Activated naive CD8-positive, alpha-beta T cell treated with anti-CD3 and anti-CD28 coated beads, Interleukin-2, amount 50 U/mL, for 16 hours (primary cell): Measurements from ENCODE around the gene RYR3.

Experiments
- DNase-seq: peaks from one replicate; pipeline ENCODE4 v3.0.0-alpha.2; 2020; ENCODE audit warnings: low read depth, low spot score

RYR3 gene

DNA sequence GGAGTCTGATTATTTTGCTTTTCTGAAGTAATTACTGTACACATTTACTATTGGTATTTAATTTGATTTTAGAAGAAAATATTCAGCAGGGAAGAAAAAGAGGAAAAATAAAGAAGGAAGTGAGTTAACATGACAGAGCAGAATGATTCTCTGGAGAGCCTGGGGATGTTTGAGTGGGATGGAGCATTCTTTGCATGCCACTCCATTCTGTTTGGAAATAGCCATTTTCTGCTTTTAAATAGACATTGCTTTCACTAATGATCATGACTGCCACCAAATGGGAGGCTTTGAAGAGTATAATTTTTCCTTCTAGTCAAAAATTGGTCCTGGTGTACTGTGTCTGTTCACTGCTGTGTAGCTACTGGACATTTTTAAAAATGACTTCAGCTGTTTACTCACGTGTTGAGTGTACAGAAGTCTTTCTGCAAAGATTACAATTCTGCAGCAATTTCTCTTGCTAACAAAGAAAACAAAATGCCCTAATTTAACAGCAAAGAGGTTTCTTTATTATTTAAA is 196.1 kb downstream of the RYR3 start:
- DNase-seq: no peak

DNA sequence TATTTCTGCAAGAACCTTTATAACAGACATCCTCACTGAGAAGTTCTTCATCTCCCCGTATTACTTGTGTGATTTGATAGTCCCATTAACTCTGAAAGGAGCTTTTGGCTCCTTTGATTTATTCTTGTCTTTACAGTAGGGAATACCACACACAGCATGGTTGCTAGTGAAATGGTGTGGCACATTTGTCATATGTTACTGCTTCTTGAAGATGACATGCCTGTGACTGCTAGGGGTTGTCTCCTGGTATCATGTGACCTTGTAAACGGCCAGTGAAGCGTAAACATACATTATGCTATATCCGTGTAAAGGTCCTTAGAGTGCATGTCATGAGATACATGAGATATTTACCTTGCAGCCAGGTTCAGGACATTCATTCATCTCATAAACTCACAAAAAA is 197.9 kb downstream of the RYR3 start:
- DNase-seq: no peak

DNA sequence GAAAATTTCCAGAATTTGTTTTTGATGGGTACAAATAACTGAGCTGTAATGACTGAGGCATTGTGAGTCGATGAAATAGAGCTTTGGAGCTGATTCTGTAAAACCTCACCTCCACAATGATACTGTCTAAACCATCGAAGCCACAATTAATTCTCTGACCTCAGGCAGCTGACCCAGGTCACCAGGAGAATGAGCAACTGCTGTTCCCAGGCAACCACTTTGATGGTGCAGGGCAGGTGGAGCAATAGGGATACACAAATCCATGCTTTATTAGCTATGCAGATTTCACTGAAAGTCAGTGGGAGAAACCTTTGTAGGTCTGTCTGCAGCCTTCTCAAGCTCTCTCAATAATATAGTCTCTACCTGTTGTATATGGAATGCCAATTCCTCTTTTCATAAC is 204.4 kb downstream of the RYR3 start:
- no peak for DNase-seq

DNA sequence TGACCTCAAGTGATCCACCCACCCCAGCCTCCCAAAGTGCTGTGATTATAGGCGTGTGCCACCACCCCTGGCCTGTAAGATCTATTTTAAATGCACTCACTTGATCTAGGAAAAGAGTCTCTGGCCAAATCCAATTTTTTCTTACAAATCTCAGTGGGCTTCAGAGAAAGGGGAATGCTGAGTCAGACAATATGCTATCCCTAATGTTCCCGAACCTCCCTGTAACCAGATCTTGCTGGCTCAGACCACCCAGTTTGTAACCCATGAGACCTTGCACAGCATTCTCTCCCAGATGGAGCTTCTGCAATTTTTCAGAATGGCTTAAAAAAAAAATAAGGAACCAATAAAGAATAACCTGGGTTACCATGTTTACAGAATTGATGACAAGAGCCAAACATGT is 205.8 kb downstream of the RYR3 start:
- DNase-seq: no peak

DNA sequence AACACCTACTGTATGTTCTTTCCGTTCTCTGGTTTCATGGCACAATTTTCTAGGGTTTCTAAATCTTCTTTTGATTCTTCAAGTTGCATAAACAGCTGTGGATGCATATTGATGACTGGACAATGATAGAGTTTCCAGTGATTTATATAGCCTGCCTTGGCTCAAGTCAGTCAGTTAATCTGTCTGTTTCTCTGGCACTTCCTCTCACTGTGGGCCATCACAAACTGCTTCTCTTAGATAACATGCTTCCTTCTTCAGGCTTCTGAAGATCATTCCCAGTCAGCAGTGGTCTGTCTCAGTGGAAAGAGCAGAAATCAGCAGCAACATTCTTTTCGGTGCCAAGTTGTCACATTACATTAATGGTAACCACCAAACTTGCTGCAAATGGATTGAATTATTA is 207.2 kb downstream of the RYR3 start:
- no peak for DNase-seq

DNA sequence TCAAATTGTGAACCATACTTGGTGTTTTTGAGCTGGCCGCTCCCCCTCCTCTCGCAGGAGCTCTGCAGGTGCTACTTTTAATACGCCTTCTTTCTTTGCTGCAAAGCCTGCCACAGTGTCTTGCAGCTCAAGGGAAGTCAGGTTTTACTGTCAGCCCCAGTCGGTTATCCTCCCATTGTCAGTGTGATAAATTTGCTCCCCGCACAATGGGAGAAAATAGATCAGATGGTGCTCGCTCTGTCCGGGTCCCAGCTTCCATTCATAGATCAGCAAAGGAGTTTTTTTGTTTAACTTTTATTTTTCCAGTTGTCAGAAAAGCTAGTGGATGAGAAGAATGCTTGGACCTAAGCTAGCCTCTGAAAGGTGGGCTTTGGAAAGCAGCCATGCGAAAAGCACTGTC is 207.7 kb downstream of the RYR3 start:
- DNase-seq: no peak

DNA sequence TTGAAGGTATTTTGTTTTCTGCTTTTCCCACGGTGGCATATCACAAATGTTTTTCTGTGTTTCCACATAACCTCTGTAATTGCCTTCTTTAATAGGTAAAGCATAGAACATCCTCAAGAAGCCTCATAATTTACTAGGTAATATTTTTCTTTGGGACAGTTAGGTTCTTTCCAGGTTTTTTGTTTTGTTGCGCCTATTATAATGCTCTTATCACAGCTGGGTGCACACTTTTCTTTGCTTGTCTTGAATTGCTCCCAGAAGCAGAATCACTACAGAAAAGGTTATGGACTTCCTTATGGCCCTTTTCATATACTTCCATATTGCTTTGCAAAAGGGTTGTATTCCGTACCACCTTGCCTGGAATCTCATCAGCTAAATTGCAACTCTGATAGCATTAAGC is 213.5 kb downstream of the RYR3 start:
- no peak for DNase-seq

DNA sequence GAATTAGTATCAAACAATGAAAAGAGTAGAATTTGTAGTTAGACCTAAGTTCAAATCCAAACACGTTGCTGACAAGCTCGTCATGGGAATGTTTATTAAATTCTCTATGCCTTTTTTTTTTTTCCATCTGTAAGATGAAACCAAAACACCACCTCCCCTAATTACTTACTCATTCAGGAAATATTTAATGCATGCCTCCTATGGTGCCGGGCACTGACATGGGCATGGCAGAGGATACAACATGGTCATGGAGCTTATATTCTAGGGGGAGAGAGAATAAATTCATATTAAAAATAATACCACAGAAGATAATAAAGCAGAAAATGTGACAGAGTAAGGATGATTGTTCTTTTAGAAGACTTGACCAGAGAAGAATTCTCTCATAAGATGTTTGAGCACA is 215.8 kb downstream of the RYR3 start:
- DNase-seq: no peak

DNA sequence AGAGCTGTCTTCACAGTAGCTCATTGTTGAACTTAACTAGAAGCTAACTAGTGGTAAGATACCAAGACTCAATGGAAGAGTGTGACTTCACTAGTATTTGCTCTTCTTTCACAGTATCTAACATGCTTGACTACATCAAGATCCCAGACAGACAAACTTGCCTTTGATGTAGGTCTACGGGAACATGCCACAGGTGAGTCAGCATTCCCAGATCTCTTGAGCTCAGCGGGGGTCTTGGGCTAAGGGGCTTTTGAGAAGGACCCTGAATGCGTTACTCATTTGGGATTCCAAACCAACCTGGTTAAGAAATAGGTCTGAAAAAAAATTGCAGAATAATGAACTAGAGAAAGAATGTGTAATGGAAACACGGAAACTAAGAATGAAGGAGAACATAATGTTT is 222.4 kb downstream of the RYR3 start:
- no peak for DNase-seq

DNA sequence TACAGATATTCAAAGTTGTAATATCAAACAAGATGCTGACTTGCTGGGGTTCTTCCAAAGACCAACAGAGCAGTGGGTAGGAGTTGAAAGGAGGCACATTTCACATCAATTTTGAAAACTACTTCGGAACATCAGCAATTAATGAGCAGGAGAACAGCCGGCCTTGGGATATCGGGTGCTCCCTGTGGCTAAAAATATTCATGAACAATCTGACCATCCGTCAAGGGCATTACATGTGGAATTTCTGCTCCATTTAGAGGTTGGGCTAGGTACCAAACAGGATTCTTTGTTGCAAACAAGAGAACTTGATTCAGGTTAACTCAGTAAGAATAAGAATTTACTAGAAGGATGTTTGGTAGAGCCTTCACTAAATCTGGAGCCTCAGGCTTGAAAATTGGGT is 223.9 kb downstream of the RYR3 start:
- DNase-seq: no peak

DNA sequence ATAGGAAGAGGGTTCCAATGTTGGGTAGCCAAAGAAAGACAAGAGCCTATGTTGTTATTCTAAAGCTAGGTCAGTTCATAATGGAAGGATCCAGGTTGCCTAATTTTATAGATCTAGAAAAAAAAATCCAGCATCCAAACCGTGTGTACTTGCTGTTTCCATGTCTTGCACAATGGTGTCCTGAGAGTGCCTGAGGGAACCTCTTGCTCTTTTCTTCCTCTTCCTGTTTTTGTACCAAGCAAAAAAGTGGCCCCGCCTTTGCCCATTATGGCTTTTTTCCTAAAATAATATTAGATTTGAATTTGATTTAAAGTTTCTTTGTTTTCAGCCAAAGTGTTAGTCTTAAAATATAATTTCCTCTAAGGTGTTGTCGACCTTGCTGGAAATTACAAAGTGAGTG is 224.4 kb downstream of the RYR3 start:
- no peak for DNase-seq

DNA sequence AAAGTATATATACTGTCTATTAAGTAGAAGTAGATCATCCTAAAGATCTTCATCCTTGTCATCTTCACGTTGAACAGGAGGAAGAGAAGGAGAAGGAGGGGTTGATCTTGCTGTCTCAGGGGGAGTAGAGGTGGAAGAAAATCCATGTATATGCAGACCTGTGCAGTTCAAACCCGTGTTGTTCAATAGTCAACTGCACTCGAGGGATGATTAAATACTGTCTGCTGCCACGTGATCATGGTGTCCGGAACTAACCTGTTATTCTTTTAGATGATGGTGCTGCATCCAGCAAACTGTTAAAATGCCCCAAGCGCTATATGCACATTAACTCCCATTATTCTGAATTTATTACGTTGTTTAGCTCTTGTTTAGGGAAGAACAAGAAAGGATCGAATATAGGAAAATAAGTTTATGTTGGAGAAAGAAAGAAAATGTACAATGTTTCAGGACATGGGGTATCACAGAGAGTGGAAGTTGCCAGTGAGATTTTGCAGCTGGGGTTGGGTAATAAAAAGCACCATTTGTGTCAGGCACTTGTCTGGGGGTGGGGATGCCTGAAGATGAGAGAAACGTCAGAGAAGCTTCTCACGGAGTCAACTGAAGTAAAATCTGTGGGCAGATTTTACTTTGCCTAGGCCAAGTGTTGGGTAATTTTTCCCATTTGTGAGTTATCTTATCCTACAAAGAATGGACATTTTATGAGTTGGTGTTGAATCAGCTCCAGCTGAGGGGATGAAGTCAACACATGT is 229.2 kb downstream of the RYR3 start:
- DNase-seq: no peak

DNA sequence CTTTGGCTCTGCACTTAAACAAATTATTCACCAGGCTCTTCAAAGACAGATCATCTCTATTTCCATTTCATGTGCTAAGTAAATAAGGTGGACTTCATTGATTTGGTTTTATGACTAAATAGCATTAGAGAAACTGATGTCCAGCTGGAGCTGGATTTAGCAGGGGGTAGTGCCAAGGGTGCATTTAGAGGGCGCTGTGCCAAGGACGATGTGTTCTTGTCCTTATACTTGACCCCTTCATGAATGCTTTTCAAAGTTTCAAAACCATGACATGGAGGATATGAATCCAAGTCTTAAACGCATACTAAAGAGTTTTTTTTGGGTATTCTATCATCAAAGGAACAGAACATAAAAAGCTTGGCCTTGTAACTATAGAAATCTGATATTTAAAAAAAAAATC is 233.2 kb downstream of the RYR3 start:
- DNase-seq: no peak

DNA sequence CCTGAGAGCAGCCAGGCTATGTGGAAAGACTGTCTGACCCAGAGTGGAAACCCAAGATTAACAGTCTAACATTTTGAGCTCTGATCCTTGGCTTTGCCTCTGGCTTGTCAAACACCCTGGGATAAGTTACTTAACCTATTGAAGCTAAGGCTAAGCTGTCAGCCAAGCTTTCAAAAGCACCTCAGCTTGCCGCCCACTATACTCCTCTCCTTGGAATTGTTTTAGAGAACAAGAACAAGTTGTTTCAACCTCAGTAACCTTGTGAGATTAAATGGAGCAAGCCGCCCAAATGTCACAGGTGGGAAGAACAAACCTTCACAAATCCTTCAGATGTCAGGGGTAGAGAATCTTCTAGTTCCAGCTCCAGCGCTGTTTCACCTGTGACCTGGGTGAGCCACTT is 235.1 kb downstream of the RYR3 start:
- no peak for DNase-seq

DNA sequence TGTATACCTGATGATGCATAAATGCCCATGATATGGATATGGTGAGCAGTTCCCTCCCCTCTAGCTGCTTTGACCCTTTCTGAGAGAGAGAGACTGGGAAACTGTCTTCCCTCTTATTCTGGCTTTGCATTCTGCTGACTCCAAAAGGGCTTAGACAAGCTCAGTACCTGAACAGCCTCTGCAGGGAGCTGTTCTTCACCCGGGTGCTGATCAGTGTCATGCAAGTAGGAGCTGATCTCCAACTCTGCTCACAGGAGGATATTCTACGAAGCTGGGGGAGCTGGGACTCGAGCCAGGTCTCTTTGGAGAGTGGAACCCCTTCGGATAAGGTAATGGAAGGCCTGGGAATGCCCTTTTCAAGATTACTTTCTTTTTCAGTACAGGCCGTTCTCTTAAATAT is 237.1 kb downstream of the RYR3 start:
- DNase-seq: no peak

DNA sequence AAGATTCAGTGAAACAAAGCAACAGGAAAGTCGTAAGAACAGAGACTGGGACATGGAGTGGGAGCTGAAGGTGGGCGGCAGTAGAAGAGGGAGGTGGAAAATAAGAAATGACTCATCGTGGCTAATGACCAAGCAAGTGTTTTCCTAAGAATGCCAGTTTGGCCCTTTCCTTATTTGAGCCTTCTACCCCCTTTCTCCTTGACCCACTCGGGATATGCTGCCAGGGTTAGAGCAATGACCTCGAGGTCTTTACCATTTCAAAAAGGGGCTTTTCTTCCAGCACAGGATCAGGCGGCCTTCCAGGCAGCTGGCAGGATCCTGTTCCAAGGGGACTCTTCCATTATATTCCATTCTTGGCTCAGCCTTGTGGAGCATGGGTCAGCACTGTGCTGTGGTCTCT is 241.1 kb downstream of the RYR3 start:
- DNase-seq: no peak

DNA sequence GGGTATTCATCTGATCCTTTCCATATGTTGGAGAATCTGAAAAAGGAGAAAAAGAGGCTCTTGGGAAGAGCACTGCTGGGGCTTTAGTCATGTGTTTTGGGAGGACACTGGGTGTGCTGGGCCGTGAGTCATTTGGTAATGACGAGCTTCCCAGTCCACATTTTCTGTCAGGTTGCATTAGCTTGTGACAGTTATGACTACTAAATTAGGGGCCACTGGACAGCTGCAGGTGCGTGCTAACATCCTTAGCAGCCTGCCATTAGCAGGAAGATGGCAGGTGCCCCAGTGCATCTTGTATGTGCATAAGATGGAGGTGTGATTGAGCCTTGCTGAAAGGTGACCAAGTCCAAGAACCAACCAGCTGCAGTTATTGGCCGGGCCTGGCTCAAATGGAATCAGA is 242.4 kb downstream of the RYR3 start:
- no peak for DNase-seq

DNA sequence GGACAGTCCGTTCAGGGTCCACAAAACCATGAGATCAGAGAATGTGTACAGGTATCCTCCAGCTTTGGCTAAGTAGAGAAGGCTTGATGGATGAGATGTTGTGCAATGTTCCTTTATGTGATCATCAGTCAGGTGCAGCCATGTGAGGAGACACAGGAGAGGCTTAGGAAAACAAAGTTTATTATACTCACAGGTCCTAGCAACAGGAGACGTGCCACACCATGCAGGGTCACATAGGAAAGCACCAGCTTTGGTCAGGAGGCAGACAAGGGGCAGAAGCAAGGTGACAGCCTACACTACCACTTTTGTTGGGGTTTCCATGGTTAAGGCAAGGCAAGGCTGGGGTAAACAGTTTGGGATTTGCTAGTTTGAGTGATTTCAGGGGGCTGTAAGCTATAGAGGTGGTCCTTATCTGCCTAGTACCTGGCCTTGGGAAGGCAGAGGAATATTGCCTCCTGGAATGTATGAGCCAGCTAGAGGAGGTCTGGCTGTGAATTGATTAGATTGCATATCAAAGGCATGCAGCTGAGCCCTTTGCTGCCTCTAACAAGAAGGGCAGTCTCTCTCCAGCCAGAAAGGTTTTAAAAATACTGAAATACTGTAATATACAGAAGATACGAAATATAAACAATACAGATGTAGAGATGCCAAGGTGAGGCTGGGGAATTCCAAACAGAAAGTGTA is 248.6 kb downstream of the RYR3 start:
- DNase-seq: no peak

DNA sequence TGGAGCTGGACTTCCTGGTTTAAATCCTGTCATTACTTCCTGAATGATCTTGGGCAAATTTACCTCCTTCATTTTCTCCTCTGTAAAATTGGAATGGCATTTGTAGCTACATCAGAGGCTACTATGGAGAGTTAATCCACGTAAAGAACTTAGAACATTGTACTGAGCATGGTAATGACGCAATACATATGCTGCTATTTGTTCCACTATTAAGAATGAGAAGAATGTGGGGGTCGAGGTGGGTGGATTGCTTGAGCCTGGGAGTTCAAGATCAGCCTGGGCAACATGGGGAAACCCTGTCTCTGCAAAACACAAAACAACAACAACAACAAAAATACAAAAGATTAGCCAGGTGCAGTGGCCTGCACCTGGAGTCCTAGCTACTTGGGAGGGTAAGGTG is 250.6 kb downstream of the RYR3 start:
- no peak for DNase-seq

DNA sequence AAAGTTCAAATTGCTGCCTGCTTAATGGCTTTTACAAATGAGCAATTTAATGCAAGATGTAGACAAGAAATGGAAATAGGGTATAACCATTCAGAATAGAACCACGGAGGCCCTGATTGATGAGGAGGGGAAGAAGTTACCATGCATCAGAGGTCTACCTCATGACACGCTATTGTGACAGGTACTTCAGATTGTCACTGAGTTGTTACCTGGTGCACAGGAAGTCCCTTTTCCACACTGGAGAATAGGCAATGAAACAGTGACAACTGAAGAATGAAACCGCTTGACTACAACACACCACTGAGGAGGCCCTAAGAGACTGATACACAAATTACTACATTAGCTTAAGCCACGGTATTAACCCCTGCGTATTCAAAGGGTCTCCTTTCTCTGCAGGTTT is 251.2 kb downstream of the RYR3 start:
- no peak for DNase-seq

DNA sequence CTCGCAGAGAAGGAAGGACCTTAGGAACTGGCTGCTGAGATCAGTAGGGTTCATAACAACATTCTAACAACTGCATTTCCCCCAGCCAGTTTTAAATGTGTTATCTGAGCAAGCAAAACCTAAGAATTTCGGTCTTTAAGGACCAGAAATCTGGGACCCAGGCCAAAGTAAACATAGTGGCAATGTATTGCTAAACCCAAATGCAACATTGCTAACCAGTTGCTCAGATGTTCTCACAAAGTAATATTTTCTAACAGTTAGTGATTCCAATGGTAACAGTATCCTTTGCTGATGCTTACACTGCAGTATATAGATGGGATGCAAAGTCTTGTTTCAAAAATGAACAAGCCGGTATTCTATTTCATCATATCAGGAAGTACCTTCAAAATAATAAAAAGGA is 254.3 kb downstream of the RYR3 start:
- DNase-seq: no peak

DNA sequence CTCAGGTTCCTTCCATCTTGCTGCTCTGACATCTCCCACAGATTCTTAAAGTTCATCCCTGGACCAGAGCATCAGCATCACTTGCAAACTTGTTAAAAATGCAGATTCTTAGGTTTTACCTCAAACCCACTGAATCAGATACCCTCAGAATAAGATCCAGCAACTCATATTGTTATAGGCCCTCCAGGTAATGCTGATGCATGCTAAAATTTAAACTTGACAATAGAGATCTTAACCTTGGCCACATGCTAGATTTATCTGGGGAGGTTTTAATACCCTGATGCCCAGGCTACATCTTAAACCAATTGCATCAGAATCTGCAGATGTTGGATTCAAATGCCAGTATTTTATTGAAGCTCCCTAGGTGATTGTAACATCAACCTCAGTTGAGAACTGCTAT is 256.9 kb downstream of the RYR3 start:
- no peak for DNase-seq

DNA sequence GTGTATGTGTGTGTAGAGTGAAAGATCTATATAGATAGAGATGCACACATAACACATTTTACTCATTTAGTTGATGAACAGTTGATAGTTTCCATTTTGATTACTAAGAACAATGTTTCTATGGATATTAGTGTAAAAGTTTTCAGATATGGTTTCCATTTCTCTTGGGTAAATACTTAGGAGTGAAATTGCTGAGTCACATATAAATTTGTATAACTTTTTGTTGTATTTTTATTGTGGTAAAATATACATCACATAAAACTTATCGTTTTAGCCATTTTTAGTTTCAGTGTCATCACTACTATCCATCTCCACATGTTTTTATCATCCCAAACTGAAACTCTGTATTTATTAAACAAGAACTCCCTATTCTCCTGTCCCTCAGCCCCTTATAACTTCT is 258.3 kb downstream of the RYR3 start:
- DNase-seq: no peak
